H1 (cell line): Measurements from ENCODE around the gene ZNF362. TPM values are rescaled to one million over a fixed set of nuclear protein-coding genes. Genes with fewer than 3 reads are reported as not detected.

ENCODE experiments used
- CTCF ChIA-PET: fragments of 300-600 bp; sonication (Branson Sonifier 250); formaldehyde crosslinking; loops from one replicate; lab custom pipeline; 2021; ENCODE audit not compliant: partially characterized antibody; lab: Charles Lee
- POLR2A ChIA-PET: fragments of 300-600 bp; sonication (Branson Sonifier 250); formaldehyde crosslinking; loops from one replicate; lab custom pipeline; 2021; ENCODE audit warnings: inconsistent platforms; ENCODE audit not compliant: partially characterized antibody; lab: Charles Lee
- DNase-seq, 2 experiments: peaks; one replicate each; pipeline versions ENCODE4 v3.0.0 to v3.0.0-alpha.2; 2010 to 2022; ENCODE audit warnings: low spot score in 2 of 2, low read depth in 1 of 2, mixed read lengths in 1 of 2
- FAIRE-seq: peaks from 2 replicates; lab custom pipeline; 2011; peaks lifted over from hg19 to GRCh38; lab: Jason Lieb, UNC
- H2AFZ ChIP-seq: 2 replicates; pipeline ENCODE4 v1.8.1; 2012; ENCODE audit warnings: low read length, inconsistent platforms
- H2AK5ac ChIP-seq: 2 replicates; pipeline ENCODE4 v1.6.1; 2013; ENCODE audit warnings: low read depth, low read length
- H2BK120ac ChIP-seq: replicated peaks from 2 replicates; pipeline ENCODE3; 2013; ENCODE audit warnings: low read depth, low read length, inconsistent platforms
- H2BK12ac ChIP-seq: 2 replicates; pipeline ENCODE4 v1.6.1; 2013; ENCODE audit warnings: low read depth, low read length
- H2BK15ac ChIP-seq: 2 replicates; pipeline ENCODE4 v1.6.1; 2013; ENCODE audit warnings: low read length
- H2BK20ac ChIP-seq: 2 replicates; pipeline ENCODE4 v1.6.1; 2013; ENCODE audit warnings: low read length
- H2BK5ac ChIP-seq: 2 replicates; pipeline ENCODE4 v1.6.1; 2013; ENCODE audit warnings: low read depth, low read length
- H3K14ac ChIP-seq: 2 replicates; pipeline ENCODE4 v1.6.1; 2013; ENCODE audit warnings: inconsistent platforms; ENCODE audit not compliant: insufficient read length
- H3K18ac ChIP-seq: 2 replicates; pipeline ENCODE4 v1.6.1; 2013; ENCODE audit warnings: low read length; ENCODE audit errors: extremely low read depth
- H3K23ac ChIP-seq: 2 replicates; pipeline ENCODE4 v1.6.1; 2013; ENCODE audit warnings: inconsistent platforms; ENCODE audit not compliant: insufficient read length
- H3K23me2 ChIP-seq: 2 replicates; pipeline ENCODE4 v1.6.1; 2013; ENCODE audit warnings: low read depth, low read length
- H3K27ac ChIP-seq: 2 replicates; pipeline ENCODE4 v1.6.1; 2011; ENCODE audit warnings: low read depth, low read length, inconsistent platforms
- H3K27me3 ChIP-seq, 4 experiments: replicated peaks in 1 of 4; 1 replicate in 1 of 4; 2 replicates in 3 of 4; pipeline versions ENCODE4 v1.6.1 to v1.8.1; 2011 to 2013; ENCODE audit warnings: low read length in 3 of 4, mild to moderate bottlenecking in 3 of 4, inconsistent platforms in 2 of 4, mixed read lengths in 2 of 4, moderate library complexity in 1 of 4; ENCODE audit not compliant: control insufficient read depth in 3 of 4, insufficient read depth in 3 of 4; ENCODE audit errors: extremely low read depth in 1 of 4
- H3K36me3 ChIP-seq, 4 experiments: 2 replicates each; pipeline versions ENCODE4 v1.6.1 to v1.8.1; 2011 to 2013; ENCODE audit warnings: mild to moderate bottlenecking in 4 of 4, low read length in 3 of 4, moderate library complexity in 2 of 4, control low read depth in 1 of 4, inconsistent platforms in 1 of 4; ENCODE audit not compliant: insufficient read depth in 4 of 4, control insufficient read depth in 2 of 4
- H3K4ac ChIP-seq: replicated peaks from 2 replicates; pipeline ENCODE3; 2013; ENCODE audit warnings: low read length, low read depth, mixed read lengths, inconsistent platforms; ENCODE audit not compliant: insufficient read length
- H3K4me1 ChIP-seq, 4 experiments: replicated peaks in 1 of 4; 1 replicate in 1 of 4; 2 replicates in 3 of 4; pipeline versions ENCODE4 v1.6.1 to v1.8.1; 2011 to 2013; ENCODE audit warnings: low read length in 3 of 4, inconsistent platforms in 2 of 4, mixed read lengths in 1 of 4; ENCODE audit not compliant: insufficient read depth in 4 of 4, control insufficient read depth in 3 of 4
- H3K4me2 ChIP-seq, 2 experiments: 2 replicates each; pipeline versions ENCODE4 v1.6.1 to v1.8.1; 2011 to 2013; ENCODE audit warnings: low read depth in 2 of 2, low read length in 2 of 2, control low read depth in 1 of 2, inconsistent platforms in 1 of 2, mild to moderate bottlenecking in 1 of 2; ENCODE audit not compliant: insufficient read depth in 1 of 2
- H3K4me3 ChIP-seq, 4 experiments: fragments of 200-600, 300-600 bp in 1 of 4; sonication (generic), shearing (Covaris generic), sonication (Bioruptor Twin) in 1 of 4; 2 replicates each; pipeline versions ENCODE4 v1.5.1 to v1.8.1; 2011 to 2016; ENCODE audit warnings: low read length in 4 of 4, low read depth in 3 of 4, control low read depth in 2 of 4, inconsistent platforms in 2 of 4, mild to moderate bottlenecking in 2 of 4, mixed read lengths in 1 of 4, moderate library complexity in 1 of 4; ENCODE audit not compliant: insufficient read depth in 2 of 4; ENCODE audit errors: extremely low read depth in 1 of 4
- H3K56ac ChIP-seq: replicated peaks from 2 replicates; pipeline ENCODE3; 2013; ENCODE audit warnings: low read depth, mild to moderate bottlenecking, mixed read lengths, low read length, inconsistent platforms; ENCODE audit not compliant: insufficient read length
- H3K79me1 ChIP-seq: 2 replicates; pipeline ENCODE4 v1.6.1; 2013; ENCODE audit warnings: low read depth, low read length, control low read depth
- H3K79me2 ChIP-seq, 2 experiments: 2 replicates each; pipeline versions ENCODE4 v1.6.1 to v1.8.1; 2012 to 2013; ENCODE audit warnings: low read length in 2 of 2, mild to moderate bottlenecking in 2 of 2, inconsistent platforms in 1 of 2; ENCODE audit not compliant: insufficient read depth in 2 of 2, control insufficient read depth in 1 of 2
- H3K9ac ChIP-seq, 4 experiments: replicated peaks in 1 of 4; 1 replicate in 1 of 4; 2 replicates in 3 of 4; pipeline versions ENCODE4 v1.6.1 to v1.8.1; 2011 to 2013; ENCODE audit warnings: low read depth in 3 of 4, low read length in 3 of 4, control low read depth in 2 of 4, mild to moderate bottlenecking in 2 of 4, moderate library complexity in 2 of 4, inconsistent platforms in 1 of 4; ENCODE audit errors: extremely low read depth in 1 of 4
- H3K9me3 ChIP-seq, 2 experiments: 2 replicates each; pipeline versions ENCODE4 v1.6.1 to v1.8.1; 2012 to 2013; ENCODE audit warnings: mild to moderate bottlenecking in 2 of 2, moderate library complexity in 2 of 2, control low read depth in 1 of 2, inconsistent platforms in 1 of 2, low read depth in 1 of 2, low read length in 1 of 2, mixed read lengths in 1 of 2; ENCODE audit not compliant: insufficient read depth in 2 of 2
- H4K20me1 ChIP-seq, 2 experiments: replicated peaks in 1 of 2; 2 replicates each; pipeline versions ENCODE3 to v1.8.1; 2011 to 2013; ENCODE audit warnings: inconsistent platforms in 2 of 2, low read length in 2 of 2, mild to moderate bottlenecking in 1 of 2; ENCODE audit not compliant: insufficient read depth in 2 of 2, control insufficient read depth in 1 of 2
- H4K5ac ChIP-seq: 2 replicates; pipeline ENCODE4 v1.6.1; 2013; ENCODE audit warnings: low read length, low read depth, mixed read lengths, inconsistent platforms; ENCODE audit not compliant: insufficient read length
- H4K8ac ChIP-seq: 2 replicates; pipeline ENCODE4 v1.8.0; 2013; ENCODE audit warnings: mild to moderate bottlenecking, moderate library complexity, low read length, inconsistent platforms; ENCODE audit not compliant: insufficient read depth; ENCODE audit errors: extremely low read depth
- H4K91ac ChIP-seq: replicated peaks from 2 replicates; pipeline ENCODE3; 2013; ENCODE audit warnings: low read length, mixed read lengths, inconsistent platforms; ENCODE audit not compliant: insufficient read length
- CBX5 ChIP-seq: fragments of 300-800, 300-1000 bp; sonication (generic); IDR thresholded peaks from 2 replicates; pipeline ENCODE4 v1.7.1; 2016; ENCODE audit warnings: antibody characterized with exemption, low read length, low read depth
- CHD1 ChIP-seq: IDR thresholded peaks from 2 replicates; pipeline ENCODE4 v1.6.1; 2012; ENCODE audit warnings: low read depth, low read length, improper control_type of control experiment
- FOSL1 ChIP-seq: IDR thresholded peaks from 2 replicates; pipeline ENCODE4 v1.6.1; 2011; ENCODE audit warnings: mild to moderate bottlenecking, low read depth, low read length, moderate library complexity; ENCODE audit not compliant: insufficient read depth
- KDM4A ChIP-seq: IDR thresholded peaks from one replicate; pipeline ENCODE4 v1.7.1; 2012; ENCODE audit warnings: low read depth, mild to moderate bottlenecking, moderate library complexity, low read length, inconsistent platforms; ENCODE audit not compliant: severe bottlenecking
- MAX ChIP-seq: IDR thresholded peaks from 2 replicates; pipeline ENCODE4 v1.6.1; 2012; ENCODE audit warnings: inconsistent platforms
- RXRA ChIP-seq: IDR thresholded peaks from 2 replicates; pipeline ENCODE4 v1.6.1; 2011; ENCODE audit warnings: low read depth, mild to moderate bottlenecking, low read length, moderate library complexity; ENCODE audit not compliant: insufficient read depth
- TAF7 ChIP-seq: optimal IDR thresholded peaks from 2 replicates; pipeline ENCODE3; 2011; ENCODE audit warnings: low read depth, mild to moderate bottlenecking, inconsistent platforms, low read length, moderate library complexity, borderline replicate concordance
- TCF12 ChIP-seq: IDR thresholded peaks from 2 replicates; pipeline ENCODE4 v1.6.1; 2011; ENCODE audit warnings: low read depth, mild to moderate bottlenecking, low read length
- USF2 ChIP-seq: IDR thresholded peaks from 2 replicates; pipeline ENCODE4 v1.6.1; 2011; ENCODE audit warnings: low read length, improper control_type of control experiment
- ZNF274 ChIP-seq: IDR thresholded peaks from 2 replicates; pipeline ENCODE4 v1.7.0; 2012; ENCODE audit warnings: low read length, borderline replicate concordance; ENCODE audit errors: extremely low read depth
- WGBS, 2 experiments: shearing (Covaris generic) in 1 of 2; methylation state at CpG; one replicate each; pipeline versions ENCODE4 v1.1.6 to v1.1.7; 2013 to 2015; ENCODE audit warnings: low lambda C conversion rate in 2 of 2, mixed read lengths in 2 of 2, inconsistent platforms in 1 of 2, low coverage in 1 of 2, missing lambda C conversion rate in 1 of 2; ENCODE audit not compliant: insufficient replicate concordance in 2 of 2, insufficient coverage in 1 of 2, insufficient read length in 1 of 2; ENCODE audit errors: extremely low coverage in 1 of 2, missing lambda C conversion rate in 1 of 2; 5-methylcytosine and 5-hydroxymethylcytosine counted together
- polyA plus RNA-seq, 7 experiments: library from polyadenylated mRNA; depleted of rRNA in 3 of 7; stranded (reverse) in 5 of 7; unstranded in 2 of 7; fragments of >200 nt in 5 of 7; fragments of 200-250 nt in 2 of 7; gene quantifications; 1 replicate in 5 of 7; 2 replicates in 1 of 7; 4 replicates in 1 of 7; pipeline versions ENCODE4 v1.2.1 to v1.2.3, GENCODE V29; 2011 to 2013; ENCODE audit warnings: missing spikeins in 2 of 7, mixed read lengths in 2 of 7
- total RNA-seq: library from RNA; stranded (reverse); fragmentation: NEBNext Ultra II Directional; extraction: Animal tissue kit (Norgen Biotek cat#: 25700); gene quantifications from 2 replicates; pipeline ENCODE4 v1.2.1, GENCODE V29; 2021

Gene ZNF362
- total and polyA plus RNA-seq, 2 of the 8 experiments (the other 6 are each of a cell fraction or from before 2014, with no cell fraction given): 24.2 to 27.8 TPM

- TF ChIP-seq FOSL1: no peak
- no peak for TF ChIP-seq TCF12
- TF ChIP-seq MAX: no peak
- TF ChIP-seq ZNF274: no peak
- TF ChIP-seq USF2: no peak
- TF ChIP-seq KDM4A: no peak
- no peak for TF ChIP-seq RXRA
- TF ChIP-seq TAF7: no peak
- TF ChIP-seq CHD1: no peak
- TF ChIP-seq CBX5: no peak
- Histone ChIP-seq H4K5ac (no peak overlapping the region), H2BK120ac (no peak overlapping the region), H4K8ac (no peak overlapping the region), H3K27me3 (peaks cover 0 to 5% (median 0%) of the 10 kb centered on the region in 4 experiments; a peak in 2 of 7 replicates), H3K36me3 (no peaks in the 10 kb centered on the region), H4K20me1 (no peaks in the 10 kb centered on the region), H3K14ac (no peak overlapping the region), H3K4ac (no peak overlapping the region), H3K23me2 (peaks cover 2% of the 10 kb centered on the region; the same call in 1 of the 2 replicates), H3K56ac (no peak overlapping the region), H2AFZ (no peak overlapping the region), H2BK5ac (no peak overlapping the region), H4K91ac (no peak overlapping the region), H2AK5ac (no peak overlapping the region), H2BK15ac (no peak overlapping the region), H2BK12ac (no peak overlapping the region), H3K27ac (no peak overlapping the region), H3K4me2 (no peak overlapping the region), H3K4me1 (peaks cover 0 to 6% (median 3%) of the 10 kb centered on the region in 4 experiments; a peak in 4 of 7 replicates), H3K9me3 (no peaks in the 10 kb centered on the region), H3K4me3 (no peak overlapping the region), H3K23ac (no peak overlapping the region), H3K18ac (no peak overlapping the region), H3K79me2 (no peaks in the 10 kb centered on the region), H3K9ac (no peak overlapping the region), H3K79me1 (no peaks in the 10 kb centered on the region; the same call in 1 of the 2 replicates), H2BK20ac (no peak overlapping the region)
- no peak for FAIRE-seq
- DNase-seq: no peak
- 84% methylated on average over 4 of the region's 4 CpGs; no CpG with 5 or more reads in 1 of the 2 experiments for WGBS, 2 experiments
- ChIA-PET CTCF (no interaction called here), POLR2A (interaction anchor here (0.6 kb wide), 1 partner anchor 46 kb away, joined by 3 read pairs; no protein-coding TSS in a partner anchor)
These were observed 10.1 kb upstream of the ZNF362 start for GRCh38 chr1:33246171-33246570.
